ENCODE data around the gene SREK1IP1. TPM values are rescaled to one million over a fixed set of nuclear protein-coding genes. Genes with fewer than 3 reads are reported as not detected.

Gene SREK1IP1
- total RNA-seq, 1 experiment from 2014 or later: 25.5 TPM

DNA sequence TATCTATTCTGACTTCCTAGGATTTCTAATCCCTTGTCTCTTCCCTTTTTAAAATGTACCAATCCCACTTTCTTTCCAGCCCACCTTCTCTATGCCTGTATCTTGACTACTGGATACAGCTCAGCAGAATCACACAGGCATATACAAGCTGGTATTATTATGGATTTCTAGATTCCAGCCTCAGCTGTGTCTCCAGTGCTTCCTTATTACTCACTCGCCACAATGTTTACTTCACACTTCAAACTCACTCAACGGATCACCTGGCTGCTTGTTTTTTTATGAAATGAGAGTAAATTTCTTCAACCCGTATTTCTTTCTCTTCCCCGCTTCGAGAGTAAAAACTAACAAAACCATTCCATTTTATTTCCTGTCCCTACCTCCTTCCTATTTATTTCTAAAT is 39.0 kb upstream of the SREK1IP1 start:
- no peak for TF ChIP-seq SP1 (IDR thresholded peaks at IDR 0.05; ENCODE audit: low read depth)
- TF ChIP-seq, protein P1, sequence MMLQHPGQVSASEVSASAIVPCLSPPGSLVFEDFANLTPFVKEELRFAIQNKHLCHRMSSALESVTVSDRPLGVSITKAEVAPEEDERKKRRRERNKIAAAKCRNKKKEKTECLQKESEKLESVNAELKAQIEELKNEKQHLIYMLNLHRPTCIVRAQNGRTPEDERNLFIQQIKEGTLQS (IDR thresholded peaks at IDR 0.05): no peak
- TF ChIP-seq ZFX (IDR thresholded peaks at IDR 0.05): no peak
- TF ChIP-seq CBX3 (IDR thresholded peaks at IDR 0.05; ENCODE audit: low read depth): no peak
- no peak for TF ChIP-seq ZNF274 (IDR thresholded peaks at IDR 0.05; ENCODE audit: low read depth, low read length)
- no peak for TF ChIP-seq FOSL1 (IDR thresholded peaks at IDR 0.05; ENCODE audit: low read depth)
- no peak for TF ChIP-seq CTCF (IDR thresholded peaks at IDR 0.05 in 2 of 3, conservative IDR thresholded peaks at IDR 0.05 in 1 of 3; ENCODE audit: borderline replicate concordance in 1 of 3, insufficient read depth in 1 of 3, low read depth in 2 of 3, low read length in 2 of 3)
- no peak for TF ChIP-seq EGR1 (IDR thresholded peaks at IDR 0.05; ENCODE audit: low read depth)
- no peak for TF ChIP-seq RAD21 (IDR thresholded peaks at IDR 0.05; ENCODE audit: low read depth)
- TF ChIP-seq YY1 (IDR thresholded peaks at IDR 0.05; ENCODE audit: extremely low read depth, insufficient replicate concordance, low read depth, low read length): no peak
- TF ChIP-seq POLR2A (IDR thresholded peaks at IDR 0.05; ENCODE audit: borderline replicate concordance, extremely low read depth, insufficient read depth, insufficient read length): no peak
- Histone ChIP-seq H3K9me3 (ENCODE audit: control insufficient read depth in 1 of 2, insufficient read depth in 1 of 2, low read depth in 1 of 2, low read length in 2 of 2) (no peaks in the 10 kb centered on the region), H3K4me2 (ENCODE audit: low read length) (no peak overlapping the region), H3K4me1 (ENCODE audit: control insufficient read depth in 1 of 2, insufficient read depth in 2 of 2, low read length in 2 of 2) (no peaks in the 10 kb centered on the region), H3K9ac (ENCODE audit: low read length) (no peak overlapping the region), H3K27me3 (ENCODE audit: insufficient read depth, low read length) (no peaks in the 10 kb centered on the region), H3K36me3 (ENCODE audit: control insufficient read depth in 1 of 2, insufficient read depth in 2 of 2, low read length in 2 of 2) (no peaks in the 10 kb centered on the region), H3K4me3 (replicated peaks in 1 of 2; ENCODE audit: low read depth in 1 of 2, low read length in 2 of 2) (no peak overlapping the region), H2AFZ (ENCODE audit: low read depth, low read length, poor library complexity, severe bottlenecking) (no peak overlapping the region), H3K9me2 (ENCODE audit: insufficient read depth) (no peaks in the 10 kb centered on the region), H3K27ac (ENCODE audit: low read depth, low read length) (no peak overlapping the region), H3K79me2 (ENCODE audit: insufficient read depth, low read length) (no peaks in the 10 kb centered on the region), H4K20me1 (ENCODE audit: insufficient read depth) (no peaks in the 10 kb centered on the region)
- intact Hi-C loops (cut with micrococcal nuclease): no loop called here
- ChIA-PET RAD21 (ENCODE audit: low non-redundant PET in 1 of 2, low total read pairs in 2 of 2, uncharacterized antibody in 2 of 2, unreplicated experiment in 2 of 2) (no interaction called here), CTCF (interaction anchor here (1.6 kb wide), 1 partner anchor 676 kb away, joined by 4 read pairs; no protein-coding TSS in a partner anchor), POLR2A (no interaction called here)
- BruUV-seq (replicated peaks): no TSS peak
- no peak for ATAC-seq
- no peak for DNase-seq (ENCODE audit: low read depth, low spot score)
